Fibroblast of peridontal ligament (primary cell): Measurements from ENCODE around the gene ENO4.

Experiments
- DNase-seq: peaks from one replicate; pipeline ENCODE4 v3.0.0-alpha.2; 2010; ENCODE audit errors: extremely low read depth

The ENO4 gene, protein sequence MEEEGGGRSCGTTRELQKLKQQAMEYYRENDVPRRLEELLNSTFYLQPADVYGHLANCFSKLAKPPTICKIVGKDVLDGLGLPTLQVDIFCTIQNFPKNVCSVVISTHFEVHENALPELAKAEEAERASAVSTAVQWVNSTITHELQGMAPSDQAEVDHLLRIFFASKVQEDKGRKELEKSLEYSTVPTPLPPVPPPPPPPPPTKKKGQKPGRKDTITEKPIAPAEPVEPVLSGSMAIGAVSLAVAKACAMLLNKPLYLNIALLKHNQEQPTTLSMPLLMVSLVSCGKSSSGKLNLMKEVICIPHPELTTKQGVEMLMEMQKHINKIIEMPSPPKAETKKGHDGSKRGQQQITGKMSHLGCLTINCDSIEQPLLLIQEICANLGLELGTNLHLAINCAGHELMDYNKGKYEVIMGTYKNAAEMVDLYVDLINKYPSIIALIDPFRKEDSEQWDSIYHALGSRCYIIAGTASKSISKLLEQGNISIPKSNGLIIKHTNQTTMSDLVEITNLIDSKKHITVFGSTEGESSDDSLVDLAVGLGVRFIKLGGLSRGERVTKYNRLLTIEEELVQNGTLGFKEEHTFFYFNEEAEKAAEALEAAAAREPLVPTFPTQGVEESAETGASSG

DNA sequence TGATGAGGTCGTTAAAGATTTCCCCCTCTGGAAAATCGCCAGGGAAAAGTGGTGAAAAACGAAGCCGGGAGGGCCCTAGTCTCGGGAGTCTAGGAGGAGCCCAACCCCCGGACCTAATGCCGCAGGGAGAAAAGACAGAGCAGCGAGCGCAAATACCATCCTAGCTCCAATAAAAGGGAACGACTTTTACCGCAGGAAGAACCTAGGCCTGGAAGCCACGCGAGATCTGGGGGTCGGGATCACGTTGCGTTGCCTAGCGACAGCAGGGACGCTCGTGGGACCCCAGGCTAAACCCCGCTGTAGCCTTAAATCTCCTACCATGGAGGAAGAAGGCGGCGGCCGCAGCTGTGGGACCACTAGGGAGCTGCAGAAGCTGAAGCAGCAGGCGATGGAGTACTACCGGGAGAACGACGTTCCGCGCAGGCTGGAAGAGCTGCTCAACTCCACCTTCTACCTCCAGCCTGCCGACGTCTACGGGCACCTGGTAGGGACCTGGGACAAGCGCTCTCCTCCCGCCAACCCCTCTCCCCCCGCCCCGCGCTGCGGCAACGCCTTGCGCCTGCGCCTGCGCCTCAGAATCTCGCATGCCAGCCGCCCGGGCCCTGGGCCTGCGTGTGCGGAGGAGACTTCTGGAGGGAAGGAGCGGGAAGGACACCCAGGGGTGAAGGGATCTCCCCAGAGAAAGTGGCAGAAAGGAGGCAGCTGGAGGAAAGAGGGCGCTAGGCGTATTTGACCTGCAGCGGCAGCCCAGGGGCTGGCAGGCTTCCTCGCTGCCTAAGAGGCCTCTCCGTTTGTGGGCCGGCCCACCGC, at the start of gene ENO4:
Gene ENO4, plus strand, starts transcription at position 252 of the 810 bp plus-strand sequence. Its CDS starts 68 bp downstream, at position 320.
- DNase-seq: peak; percentile 74

DNA sequence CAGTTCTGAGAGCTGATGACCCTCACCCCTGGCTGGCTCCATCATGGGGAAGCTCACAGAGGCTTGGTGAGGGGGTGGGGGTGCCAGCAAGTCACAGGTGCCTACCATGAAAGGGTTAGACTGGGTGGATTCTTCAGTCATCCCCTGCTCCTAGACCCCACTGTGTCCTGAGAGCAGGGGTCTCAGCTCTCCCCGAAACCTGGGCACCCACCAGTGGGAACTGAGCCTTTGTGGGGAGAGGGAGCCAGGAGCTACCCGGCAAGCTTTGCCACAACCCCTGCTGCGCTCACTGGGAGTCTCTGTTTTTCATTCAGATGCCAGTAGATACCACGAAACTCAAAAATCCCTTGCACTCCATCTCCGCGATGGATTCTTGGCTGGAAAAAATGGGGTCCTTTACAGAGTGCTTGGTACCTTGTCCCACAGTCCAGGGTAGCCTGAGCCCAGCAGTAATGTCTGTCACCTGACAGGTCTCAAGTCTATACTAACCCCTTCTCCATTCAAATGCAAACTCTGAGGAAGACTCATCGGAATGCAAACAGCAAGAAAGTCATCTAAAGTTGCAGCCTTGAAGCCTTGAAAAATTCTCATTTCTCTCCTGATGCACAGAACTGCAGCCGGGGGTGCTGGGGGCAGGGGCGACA, 48.9 kb upstream of the ENO4 start:
- DNase-seq: no peak

DNA sequence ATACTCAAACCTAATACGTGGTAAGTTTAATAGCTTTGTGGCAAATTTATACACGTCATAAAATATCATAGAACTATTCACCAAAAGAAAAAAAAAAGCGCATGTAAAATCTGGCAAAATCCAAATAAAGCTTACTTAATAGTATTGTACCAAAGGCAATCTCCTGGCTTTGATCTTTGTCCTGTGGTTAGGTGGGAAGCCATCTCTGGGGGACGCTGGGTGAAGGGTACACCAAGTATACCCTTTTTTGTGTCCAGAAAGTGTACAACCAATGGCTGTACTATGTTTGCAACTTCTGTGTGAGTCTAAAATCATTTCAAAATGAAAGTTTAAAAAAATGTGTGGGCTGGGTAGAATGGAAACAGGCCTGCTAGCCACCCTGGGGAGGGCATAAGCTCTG, 47.6 kb upstream of the ENO4 start:
- no peak for DNase-seq

DNA sequence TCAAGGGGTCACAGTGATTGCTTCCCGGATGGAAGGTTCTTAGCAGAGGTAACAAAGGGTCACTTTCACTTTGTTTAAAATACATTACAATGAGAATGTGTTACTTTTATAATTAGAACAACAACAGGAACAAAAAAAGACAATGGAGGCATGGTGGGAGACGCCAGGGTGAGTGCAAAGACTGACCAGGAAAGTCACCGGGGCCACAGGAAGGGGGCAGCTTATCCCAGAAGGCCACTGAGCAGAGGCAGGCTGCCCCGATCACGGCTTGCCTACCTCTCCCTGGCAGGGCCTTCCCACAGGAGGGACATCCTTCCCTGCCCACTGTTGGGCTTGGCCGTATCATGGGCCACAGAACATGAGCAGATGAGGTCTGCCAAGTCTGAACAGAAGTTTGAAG, 46.8 kb upstream of the ENO4 start:
- DNase-seq: no peak

DNA sequence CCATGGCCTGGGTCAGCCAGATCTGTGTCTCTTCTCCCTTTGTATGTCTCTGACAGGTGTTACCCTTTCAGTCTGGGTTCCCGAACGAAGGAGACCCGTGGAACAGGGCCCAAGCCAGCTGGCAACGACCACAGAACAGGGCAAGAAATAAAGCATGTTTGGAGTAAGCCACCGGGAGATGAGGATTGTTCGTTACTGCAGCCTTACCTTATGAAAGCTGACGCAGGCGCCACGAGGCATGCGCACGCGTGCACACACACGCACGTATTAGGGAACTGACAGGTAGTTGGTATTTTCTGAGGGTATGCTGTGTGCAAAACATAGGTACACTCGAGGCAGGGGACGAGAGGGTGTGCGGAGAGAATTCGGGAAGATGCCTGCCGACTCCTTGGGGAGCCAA, 46.4 kb upstream of the ENO4 start:
- no peak for DNase-seq

DNA sequence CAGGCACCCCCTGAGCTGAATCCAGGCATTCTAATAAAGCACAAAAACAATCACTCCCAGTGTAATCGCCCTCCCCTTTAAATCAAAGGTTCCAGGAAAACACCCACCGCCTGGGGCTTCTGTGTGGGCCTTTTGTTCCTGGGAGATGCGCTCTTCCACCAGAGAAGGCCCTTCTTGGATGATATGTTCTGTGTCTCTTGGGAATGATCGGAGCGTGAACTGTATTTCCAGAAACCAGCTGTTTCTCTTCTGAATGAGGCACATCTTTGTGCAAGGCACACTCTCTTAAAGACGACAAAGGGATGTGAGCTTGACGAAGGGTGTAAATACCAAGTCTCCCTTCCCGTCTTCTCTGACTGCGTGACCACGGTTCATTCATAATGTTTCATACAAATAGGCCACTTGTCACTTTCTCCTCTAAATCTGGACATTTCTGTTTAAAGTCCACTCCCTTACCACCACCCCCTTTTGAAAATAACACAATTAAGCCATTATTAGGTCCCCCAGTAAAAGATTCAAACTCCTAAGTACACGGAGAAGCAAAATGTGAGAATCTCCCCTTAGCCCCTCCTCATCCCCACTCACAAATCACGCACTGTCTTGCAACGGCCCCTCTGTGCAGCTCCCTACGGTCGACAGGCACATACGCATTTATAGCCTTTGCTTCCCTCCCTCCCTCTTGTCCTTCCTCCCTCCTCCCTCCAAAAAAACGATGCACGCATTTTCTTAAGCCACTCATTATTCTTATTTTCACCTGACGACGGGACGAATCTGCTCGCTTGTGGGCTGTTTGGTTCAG, 45.6 kb upstream of the ENO4 start:
- DNase-seq: no peak

DNA sequence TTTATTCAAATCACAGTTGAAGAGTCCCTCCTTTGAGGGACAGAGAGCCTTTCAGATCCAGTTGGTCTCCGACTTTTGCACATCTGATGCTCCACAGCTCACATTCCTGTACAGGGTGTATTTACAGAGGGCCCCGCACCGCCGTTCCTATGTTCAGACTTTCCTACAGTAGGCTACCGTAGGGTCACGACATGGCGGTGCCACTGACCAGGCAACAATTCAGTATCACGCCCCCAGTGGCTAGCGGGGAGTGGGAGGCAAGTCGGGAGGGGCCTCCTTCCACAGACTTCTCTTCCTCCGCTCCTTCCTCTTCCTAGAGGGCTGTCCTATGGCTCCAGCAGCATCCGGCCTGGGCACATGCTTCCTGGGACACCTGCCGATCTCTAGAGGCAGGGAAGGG, 40.6 kb upstream of the ENO4 start:
- DNase-seq: no peak

DNA sequence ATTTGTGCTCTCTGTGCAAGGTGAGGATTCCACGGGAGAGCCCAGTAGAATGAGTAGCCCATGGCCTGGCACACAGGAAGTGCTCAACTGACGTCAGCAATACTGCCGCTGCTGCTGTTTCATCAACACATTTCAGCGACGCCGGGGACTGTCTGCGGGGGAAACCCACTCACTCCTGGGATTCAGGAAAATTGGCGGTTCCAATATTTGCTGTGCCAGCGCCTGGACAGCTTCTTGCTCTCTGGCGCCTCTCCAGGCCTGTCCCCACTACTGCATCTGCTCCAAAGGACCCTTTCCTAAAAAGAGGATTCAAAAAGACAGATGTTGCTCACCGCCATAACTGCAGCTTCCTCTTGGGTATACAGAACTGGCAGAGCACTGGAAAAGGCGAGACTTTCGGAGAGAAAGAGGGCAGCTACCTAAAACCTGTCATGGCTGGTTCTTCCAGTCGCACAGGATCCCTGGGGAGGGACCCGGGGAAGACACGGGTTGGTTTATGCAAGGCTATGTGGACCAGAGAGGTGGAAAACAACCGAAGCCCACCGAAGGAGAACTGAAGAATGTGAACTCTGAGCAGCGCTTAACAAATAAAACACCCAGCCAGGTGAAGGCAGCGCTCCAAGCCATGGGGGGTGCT, 39.7 kb upstream of the ENO4 start:
- DNase-seq: no peak

DNA sequence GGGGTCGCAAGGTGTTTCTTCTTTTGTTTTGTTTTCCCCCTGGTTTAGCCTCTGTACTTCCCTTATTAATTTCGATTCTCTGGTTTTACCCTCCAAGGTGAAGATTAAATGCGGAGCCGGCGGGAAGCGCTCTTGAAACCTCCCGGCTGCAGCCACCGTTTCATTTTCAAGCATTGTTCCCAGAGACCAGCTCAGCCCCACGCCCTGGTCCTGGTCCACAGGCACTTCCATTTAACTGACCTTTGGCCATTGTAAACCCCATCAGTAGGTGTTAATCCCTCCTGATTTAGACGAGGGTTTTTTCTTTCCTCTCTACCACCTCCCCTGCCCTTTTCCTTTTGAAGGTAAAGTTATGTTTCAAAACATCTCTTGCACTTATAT, 39.2 kb upstream of the ENO4 start:
- DNase-seq: no peak

DNA sequence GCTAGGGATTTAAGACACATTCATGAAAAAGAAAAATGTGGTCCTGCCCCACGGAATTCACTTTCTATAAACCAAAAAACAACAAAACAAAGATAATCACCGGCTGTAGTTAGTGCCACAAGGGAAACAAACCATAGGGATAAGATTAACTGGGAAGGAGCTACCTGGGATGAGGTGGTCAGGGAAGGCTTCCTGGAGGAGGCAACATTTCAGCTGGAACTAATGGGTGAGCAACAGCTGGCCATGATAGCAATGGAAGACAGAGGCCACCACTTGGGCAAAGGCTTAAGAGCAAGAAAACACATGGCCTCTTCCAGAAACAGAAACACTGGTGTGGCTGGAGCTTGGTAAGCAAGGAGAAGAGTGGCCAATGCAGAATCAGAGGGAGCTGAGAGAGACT, 38.4 kb upstream of the ENO4 start:
- DNase-seq: no peak

DNA sequence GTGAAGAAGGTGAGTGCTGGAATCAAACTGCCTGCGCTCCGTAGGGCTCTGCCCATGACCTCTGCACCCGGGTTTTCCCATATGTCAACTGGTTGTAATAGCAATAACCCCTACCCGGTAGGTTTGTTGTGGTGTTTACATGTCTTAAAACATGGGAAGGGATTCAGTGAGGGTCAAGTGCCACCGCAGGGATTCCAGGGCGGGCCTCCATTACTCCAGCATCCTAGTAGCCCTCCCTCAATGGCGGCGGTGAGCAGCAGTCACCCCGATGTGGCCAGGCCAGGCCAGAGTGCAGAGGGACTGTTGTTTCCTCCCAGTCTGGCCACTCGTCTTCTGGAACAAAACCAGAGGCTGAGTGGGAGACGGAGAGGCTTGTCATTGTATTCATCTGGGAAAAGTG, 37.6 kb upstream of the ENO4 start:
- DNase-seq: no peak

DNA sequence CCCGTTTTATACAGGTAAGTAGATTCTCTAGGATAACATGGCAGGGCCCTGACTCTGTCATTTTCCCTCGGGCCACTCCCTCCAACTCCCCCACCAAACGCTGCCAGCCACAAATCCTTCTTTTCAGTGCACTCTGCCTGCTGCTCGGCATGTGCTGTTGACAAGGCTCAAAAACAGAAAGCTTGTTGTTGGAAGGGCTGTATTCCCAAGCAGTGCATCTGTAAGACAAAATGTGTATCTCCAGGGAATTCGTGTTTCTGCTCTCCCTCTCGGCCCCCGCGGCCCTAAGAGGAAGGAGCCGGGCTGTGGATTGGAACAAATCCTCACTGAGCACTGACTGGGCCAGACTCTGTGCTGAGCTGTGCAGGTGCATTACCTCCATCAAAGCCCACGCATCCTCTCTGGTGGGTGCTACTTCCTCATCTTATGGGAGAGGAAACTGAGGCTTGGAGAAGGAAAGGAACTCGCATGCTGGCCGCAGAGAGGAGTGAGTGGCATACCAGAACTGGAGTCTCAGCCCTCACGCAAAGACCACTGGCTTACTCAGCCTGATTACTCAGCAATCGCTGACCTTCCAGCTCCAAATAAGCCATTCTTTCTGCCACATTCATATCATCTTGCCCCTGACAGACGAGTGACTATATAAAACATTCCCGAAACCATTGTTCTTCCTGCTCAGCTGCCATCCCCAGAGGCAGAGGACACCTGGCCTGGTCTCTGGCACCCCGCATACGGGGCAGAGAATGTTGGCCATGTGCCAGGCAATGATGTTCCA, 33.5 kb upstream of the ENO4 start:
- peak; percentile 17 for DNase-seq

DNA sequence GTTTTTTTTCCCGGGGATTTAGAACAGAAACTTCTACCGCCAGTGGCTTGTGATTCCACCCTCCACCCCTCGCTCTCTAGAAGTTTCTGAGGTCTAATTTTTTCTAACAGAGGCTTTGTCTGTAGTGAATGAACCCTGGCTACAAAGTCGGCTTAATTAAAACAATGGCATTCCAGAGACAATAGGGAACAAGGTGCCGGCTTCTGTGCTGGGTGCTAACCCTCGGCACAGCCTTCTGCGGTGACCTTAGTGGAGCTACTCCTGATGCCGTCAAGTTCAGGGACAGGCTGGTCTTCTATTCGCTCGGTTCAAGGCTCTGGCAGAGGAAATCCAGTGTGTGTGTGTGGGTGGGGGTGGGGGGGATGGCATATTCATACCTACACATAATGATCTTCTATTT, 32.1 kb upstream of the ENO4 start:
- DNase-seq: no peak

DNA sequence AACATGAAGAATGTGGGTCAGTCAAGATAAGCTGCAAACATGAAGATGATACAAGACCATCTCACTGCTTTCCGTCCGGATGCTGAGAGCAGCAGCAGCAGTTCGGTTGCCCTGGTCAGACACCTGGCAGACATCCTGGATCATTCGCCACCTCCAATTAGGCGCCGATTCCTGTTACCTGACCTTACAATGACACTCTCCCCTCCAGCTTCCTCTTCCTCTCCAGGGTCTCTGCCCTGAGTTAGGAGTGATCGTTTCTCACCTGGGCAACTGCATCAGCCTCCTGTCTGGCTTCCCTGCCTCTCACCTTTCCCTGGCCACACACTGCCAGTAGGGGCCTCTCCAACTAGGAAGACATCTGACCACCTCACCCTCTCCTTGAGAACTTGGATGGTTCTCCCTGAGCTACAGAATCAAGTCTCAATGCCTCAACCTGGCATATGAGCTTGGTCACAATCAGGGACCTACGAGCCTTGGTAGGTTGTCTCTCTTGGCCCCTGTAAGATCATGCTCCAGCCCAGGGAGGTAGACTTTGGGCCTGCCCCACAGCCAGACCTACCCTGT, 31.4 kb upstream of the ENO4 start:
- DNase-seq: no peak

DNA sequence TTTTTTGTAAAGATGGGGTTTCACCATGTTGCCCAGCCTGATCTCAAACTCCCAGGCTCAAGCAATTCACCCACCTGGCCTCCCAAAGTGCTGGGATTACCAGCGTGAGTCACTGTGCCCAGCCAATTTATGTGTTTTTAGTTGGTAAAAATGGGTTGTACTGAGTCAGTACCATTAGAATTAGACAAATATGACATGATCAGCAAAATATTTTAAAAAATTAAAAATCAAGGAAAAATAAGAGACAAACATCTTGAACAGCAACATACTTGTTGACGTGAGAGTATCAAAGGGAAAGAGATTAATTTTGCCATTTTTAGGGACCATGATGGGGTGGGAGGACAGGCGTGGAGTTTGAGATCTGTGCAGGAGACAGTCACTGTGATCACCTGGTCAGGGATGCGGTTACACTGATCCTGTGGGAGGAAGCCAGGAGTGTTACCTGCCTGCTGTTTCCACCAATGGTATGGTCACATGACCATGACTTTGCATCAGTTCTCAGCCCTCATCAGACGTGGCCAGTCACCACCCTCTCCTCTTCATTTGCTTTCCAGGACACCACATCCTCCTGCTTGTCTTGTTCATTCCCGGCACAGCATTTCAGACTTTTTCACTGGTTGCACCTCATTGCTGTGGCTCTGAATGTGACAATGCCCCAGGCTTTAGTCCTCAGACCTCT, 29.2 kb upstream of the ENO4 start:
- DNase-seq: no peak

DNA sequence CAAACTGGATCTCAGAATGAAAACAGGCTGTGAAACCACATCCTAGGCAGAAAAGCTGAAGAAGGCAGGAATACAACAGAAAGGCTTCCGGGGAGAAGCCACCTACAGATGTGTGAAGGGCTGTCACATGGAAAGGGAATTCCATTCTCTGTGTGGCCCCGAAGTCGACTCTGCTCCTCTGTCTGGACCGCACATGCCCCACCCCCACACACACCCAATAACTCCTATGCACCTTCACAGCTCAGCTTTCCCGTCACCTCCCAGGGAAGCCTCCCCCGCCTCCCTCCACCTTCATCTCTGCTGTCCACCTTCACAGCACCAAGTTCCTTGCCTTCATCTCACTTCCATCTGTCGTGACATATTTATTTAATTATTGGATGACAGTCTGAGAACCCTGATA, 23.4 kb upstream of the ENO4 start:
- no peak for DNase-seq

DNA sequence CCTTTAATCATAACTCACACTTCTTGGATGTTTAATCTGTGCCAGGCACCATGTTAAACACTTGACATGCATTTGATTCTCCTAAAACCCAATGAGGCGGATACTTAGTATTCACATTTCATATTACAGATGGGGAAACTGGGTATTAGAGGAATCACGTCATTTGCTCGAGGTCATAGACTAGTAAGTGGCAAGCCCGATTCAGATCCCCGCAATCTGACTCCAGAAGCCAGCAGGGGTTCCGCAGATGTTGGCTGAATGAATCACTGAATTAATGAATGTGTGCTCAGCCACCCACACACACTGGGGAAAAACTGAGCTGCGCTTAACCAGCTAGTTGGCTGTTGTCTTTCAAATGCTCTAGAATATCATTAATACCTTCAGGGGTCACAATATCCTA, 22.5 kb upstream of the ENO4 start:
- DNase-seq: peak; percentile 8

DNA sequence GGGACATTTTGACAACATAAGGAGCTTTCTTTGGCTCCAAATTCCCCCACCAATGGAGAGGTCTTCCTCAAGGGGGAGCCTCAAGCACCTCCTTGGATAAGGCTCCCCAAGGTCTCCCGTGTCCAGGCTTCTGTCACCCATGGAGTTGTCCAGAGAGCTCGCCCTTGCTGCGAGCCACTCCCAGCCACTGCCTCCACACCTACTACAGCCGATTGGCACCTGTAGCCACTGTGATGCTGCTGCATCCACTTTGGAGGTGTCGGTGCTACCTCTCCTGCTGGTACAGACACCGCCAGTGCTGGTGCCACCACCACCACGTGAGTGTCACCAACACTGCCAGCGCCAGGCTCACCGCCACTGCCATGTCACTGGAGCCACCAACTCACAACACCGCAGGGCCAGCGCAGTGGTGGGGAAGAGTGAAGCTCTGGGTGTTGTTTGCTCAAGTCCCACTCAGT, 22.1 kb upstream of the ENO4 start:
- no peak for DNase-seq

DNA sequence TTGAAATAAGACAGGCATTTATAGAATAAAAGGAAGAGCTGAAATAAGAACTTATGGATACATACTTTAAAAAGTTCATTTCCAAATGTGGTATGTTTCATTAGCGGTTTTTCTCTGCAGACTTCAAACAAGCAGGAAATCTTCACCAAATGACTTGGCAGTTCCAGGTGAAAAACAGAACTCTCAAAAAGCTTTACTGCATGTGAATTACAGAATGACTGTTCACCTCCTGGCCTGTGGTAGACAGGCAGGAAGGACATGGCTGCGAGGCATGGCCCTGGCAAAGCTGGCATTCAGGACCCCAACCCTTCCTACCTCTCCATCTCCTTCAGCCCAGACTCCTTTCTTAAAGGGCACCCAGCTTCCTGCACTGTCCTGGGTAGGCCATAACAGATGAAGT, 21.2 kb upstream of the ENO4 start:
- DNase-seq: no peak
